ENCODE data around the gene PEAK3. TPM values are rescaled to one million over a fixed set of nuclear protein-coding genes. Genes with fewer than 3 reads are reported as not detected.
A peak's percentile ranks its signal among the peaks of the same experiment; 100 is the strongest.

PEAK3 gene
- total RNA-seq, 6 donors from 2014 or later = 2.4 to 8.6 (median 4.6) TPM

DNA sequence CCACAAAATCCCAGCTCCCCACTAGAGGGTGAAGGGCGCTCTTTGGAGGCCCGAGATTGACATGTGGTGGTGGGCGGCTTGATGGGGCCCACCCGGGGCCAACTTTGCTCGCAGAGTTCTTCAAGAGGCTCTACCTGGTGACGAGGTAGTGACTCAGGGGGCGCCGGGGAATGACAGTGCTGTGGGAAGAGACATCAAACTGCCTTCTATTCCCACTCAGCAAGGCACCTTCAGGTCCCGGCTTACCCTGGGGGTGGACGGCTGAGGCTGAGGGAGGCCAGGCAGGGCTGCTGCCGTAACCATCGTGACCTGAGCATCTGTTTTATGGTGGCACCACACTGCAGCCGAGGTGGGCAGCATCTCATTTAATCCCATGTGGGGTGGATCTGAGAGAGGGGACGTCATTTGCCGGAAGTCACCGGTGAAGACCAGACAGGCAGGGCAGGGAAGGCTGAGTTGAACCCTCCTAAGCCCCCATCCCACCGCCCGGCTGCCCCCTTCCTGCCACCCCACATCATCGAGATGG, 24.4 kb upstream of the PEAK3 start:
- Histone ChIP-seq H3K4me3 (no peak overlapping the region), H3K27me3 (peaks cover 2 to 33% (median 23%) of the 10 kb centered on the region in 4 donors), H3K27ac (no peak overlapping the region), H3K4me1 (peaks cover 5 to 22% (median 15%) of the 10 kb centered on the region in 4 donors), H3K36me3 (no peaks in the 10 kb centered on the region), H3K9me3 (no peaks in the 10 kb centered on the region)
- TF ChIP-seq POLR2AphosphoS5 (IDR thresholded peaks at IDR 0.05) (no peak), CTCF (IDR thresholded peaks at IDR 0.05) (no peak), POLR2A (IDR thresholded peaks at IDR 0.05) (no peak), EP300 (IDR thresholded peaks at IDR 0.05) (no peak)
- ATAC-seq (ENCODE audit: low FRiP score in 2 of 2) (no peak), DNase-seq (no peak)
- WGBS, 2 donors = 70 to 72% methylated on average over 12 to 18 of the region's 19 CpGs

- WGBS, 2 donors = 68 to 74% methylated on average over 16 to 19 of the region's 19 CpGs
- ATAC-seq (ENCODE audit: low FRiP score in 2 of 2) = no peak
- no peak for DNase-seq
- H3K27ac ChIP-seq = no peak overlapping the region
- H3K4me1 ChIP-seq = peaks cover 5 to 22% (median 15%) of the 10 kb centered on the region in 4 donors
- no peak for TF ChIP-seq POLR2AphosphoS5 (IDR thresholded peaks at IDR 0.05)
- TF ChIP-seq CTCF (IDR thresholded peaks at IDR 0.05) = no peak
- no peak for TF ChIP-seq POLR2A (IDR thresholded peaks at IDR 0.05)
- H3K9me3 ChIP-seq = no peaks in the 10 kb centered on the region
- no peaks in the 10 kb centered on the region for H3K36me3 ChIP-seq
- no peak overlapping the region for H3K4me3 ChIP-seq
- H3K27me3 ChIP-seq = peaks cover 2 to 36% (median 24%) of the 10 kb centered on the region in 4 donors
Measured at GRCh38 chr19:2305452-2306280, 23.7 kb upstream of the PEAK3 start.

- no peak for DNase-seq
- ATAC-seq (ENCODE audit: low FRiP score in 2 of 2) = no peak
- H3K27ac ChIP-seq = no peak overlapping the region
- H3K4me1 ChIP-seq = peaks cover 5 to 19% (median 13%) of the 10 kb centered on the region in 4 donors
- TF ChIP-seq POLR2AphosphoS5 (IDR thresholded peaks at IDR 0.05) (no peak), CTCF (IDR thresholded peaks at IDR 0.05) (no peak), POLR2A (IDR thresholded peaks at IDR 0.05) (no peak), EP300 (IDR thresholded peaks at IDR 0.05) (no peak)
- H3K9me3 ChIP-seq = no peaks in the 10 kb centered on the region
- H3K27me3 ChIP-seq = peaks cover 2 to 35% (median 17%) of the 10 kb centered on the region in 4 donors
- no peak overlapping the region for H3K4me3 ChIP-seq
- no peaks in the 10 kb centered on the region for H3K36me3 ChIP-seq
- WGBS, 2 donors = 68 to 72% methylated on average over 25 to 26 of the region's 26 CpGs
Measured at GRCh38 chr19:2303211-2303798, 21.3 kb upstream of the PEAK3 start.

DNA sequence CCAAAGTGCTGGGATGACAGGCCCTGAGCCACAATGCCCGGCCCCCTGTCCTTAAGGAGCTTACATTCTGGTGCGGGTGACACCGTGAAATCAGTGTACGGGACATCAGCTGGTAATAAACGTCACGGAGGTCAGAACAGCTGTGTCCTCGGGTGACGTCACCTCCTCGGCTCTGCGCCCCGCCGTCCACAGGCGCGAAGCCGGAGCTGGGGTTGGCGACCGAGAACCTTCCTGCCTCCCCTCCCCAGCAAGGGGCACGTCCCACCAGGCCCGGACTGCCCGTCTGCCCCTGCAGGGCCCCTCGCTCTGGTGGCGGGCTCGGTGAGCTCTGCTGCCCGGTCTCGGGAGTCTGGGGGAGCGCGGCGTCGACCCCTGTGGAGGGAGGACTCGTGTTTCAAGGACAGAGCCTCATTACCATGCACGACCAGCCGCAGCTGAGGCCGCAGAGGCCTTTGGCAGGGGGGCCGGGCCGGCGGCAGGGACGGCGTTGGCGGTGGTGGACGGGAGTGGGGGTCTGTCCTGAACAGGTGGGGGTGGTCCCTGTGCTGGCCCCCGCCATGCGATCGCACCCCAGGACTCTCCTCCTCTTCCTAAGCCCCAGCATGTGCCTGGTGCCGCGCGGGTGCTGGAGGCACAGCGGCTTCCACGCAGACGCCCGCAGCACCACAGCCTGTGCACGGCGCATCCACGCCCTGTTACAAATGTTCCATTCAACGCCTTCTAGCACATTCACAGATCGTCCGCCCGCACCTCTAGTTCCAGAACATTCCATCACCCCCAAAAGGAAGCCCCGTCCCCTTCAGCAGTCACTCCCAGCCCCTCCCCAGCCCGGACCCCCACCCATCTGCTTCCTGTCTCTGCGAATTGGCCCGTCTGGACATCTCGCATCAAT, 20.6 kb upstream of the PEAK3 start:
- peak overlapping the region in 1 of 4 donors; percentile 11 for H3K4me3 ChIP-seq
- no peaks in the 10 kb centered on the region for H3K9me3 ChIP-seq
- WGBS, 2 donors = 15 to 16% methylated on average over 25 to 38 of the region's 62 CpGs
- peaks cover 2 to 29% (median 14%) of the 10 kb centered on the region in 4 donors for H3K27me3 ChIP-seq
- TF ChIP-seq POLR2A (IDR thresholded peaks at IDR 0.05) (no peak), POLR2AphosphoS5 (IDR thresholded peaks at IDR 0.05) (no peak), EP300 (IDR thresholded peaks at IDR 0.05) (no peak), CTCF (IDR thresholded peaks at IDR 0.05) (no peak)
- peaks cover 5 to 13% (median 10%) of the 10 kb centered on the region in 4 donors for H3K4me1 ChIP-seq
- ATAC-seq (ENCODE audit: low FRiP score in 2 of 2) (peak in 1 of 2 donors; percentile 64), DNase-seq (peak; percentile 49 to 87)
- no peak overlapping the region for H3K27ac ChIP-seq
- H3K36me3 ChIP-seq = no peaks in the 10 kb centered on the region

All from upper lobe of left lung (tissue), 6 donors.